GM10266 (cell line): ENCODE data around the gene ASIC2.

Source experiments
- DNase-seq: peaks from one replicate; pipeline ENCODE4 v3.0.0; 2012; ENCODE audit errors: extremely low spot score
- CTCF ChIP-seq: IDR thresholded peaks from 2 replicates; pipeline ENCODE4 v1.5.1; 2012; ENCODE audit warnings: mild to moderate bottlenecking, low read depth; ENCODE audit not compliant: control insufficient read depth, insufficient read depth; ENCODE audit errors: missing control alignments

The ASIC2 gene

DNA sequence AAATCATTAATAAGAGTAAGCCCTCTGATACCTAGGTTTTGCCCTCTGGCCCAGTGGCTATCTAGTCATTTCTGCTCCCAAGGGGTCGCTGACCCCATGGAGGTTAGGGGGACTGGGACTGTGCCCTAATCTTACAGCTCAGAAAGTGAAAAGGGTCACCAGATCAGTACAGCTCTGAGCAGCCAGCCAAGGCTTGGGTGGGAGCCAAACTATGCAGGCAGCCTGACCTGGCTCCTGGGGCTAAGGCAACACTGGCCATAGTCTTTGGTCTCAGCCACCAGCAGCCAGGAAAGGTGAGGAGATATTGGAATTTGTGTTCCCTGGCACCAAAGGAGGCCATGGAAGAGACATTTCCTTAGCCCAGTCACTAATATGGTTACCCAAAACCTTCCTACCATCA, 67.6 kb downstream of the ASIC2 start:
- TF ChIP-seq CTCF, result no peak
- DNase-seq, result no peak

- no peak for DNase-seq
- TF ChIP-seq CTCF, result no peak
These were observed 73.1 kb downstream of the ASIC2 start for GRCh38 chr17:33220036-33220435.

DNA sequence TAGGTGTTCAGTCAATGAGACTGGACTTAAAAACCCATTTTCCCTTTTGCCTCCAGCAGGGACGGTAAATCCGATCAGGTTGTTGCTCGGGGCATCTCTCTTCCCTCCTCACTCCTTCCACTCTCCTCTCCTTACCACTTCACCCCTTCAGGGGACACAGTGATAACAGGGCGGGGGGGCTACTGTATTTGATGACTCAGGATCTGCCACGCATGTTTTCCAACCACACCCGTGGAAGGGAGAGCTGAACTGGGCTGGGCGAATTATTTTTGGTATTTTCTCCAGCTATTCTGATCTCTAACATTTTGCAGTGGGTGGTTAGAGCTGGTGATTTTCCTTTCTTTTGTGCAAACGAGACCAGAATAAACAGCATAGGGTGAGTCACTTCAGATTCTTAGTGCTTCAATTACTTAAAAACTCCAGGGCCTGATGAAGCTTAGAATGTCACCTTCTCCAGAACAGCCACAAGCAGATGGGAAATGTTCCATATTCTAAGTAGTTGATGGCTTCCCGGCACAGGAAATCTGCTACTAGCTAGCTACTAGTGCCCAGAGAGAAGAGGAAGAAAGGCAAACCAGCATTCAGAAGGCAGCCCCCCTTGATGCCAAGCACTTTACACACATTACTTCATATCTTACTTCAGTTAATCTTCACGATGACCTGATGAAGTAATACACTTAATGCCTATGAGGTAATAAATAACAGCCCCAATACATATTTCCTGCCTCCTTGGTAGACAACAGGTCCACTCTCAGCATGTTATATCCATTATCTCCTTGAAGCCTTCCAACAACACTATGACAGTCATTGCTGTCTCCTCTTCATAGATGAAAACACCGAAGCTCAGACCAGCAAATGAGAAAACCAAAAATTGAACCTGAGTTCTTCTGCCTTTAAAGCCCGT, 74.1 kb downstream of the ASIC2 start:
- DNase-seq, result no peak
- no peak for TF ChIP-seq CTCF

GRCh38 chr17:33217891-33218290, 75.2 kb downstream of the ASIC2 start:
- no peak for TF ChIP-seq CTCF

GRCh38 chr17:33214996-33215395, 78.1 kb downstream of the ASIC2 start:
- no peak for TF ChIP-seq CTCF
- DNase-seq, result no peak

More at GRCh38 chr17:33217891-33218290, 75.2 kb downstream of the ASIC2 start:
- DNase-seq, result no peak

GRCh38 chr17:33210285-33210684, 82.8 kb downstream of the ASIC2 start:
- DNase-seq, result no peak
- no peak for TF ChIP-seq CTCF

DNA sequence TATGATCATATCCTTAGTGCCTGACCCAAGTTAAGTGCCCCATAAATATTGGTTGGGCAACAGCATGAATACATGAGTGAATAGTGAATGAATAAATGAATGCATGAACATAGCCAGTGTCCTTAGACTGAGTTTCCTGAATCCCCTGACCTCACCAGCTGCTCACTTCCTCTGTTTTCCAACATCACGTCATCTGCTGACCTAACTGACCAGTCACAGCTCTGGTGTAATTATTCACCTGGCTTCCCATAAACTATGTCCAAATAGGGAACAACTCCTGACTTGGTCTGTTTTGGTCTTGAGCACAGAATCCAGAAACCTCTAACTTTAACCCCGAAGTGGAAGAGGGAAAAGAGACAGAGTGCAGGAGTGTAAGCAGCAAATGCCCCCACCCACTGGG, 83.4 kb downstream of the ASIC2 start:
- TF ChIP-seq CTCF, result no peak
- DNase-seq, result no peak
